Right lobe of liver (tissue), 6 donors: ENCODE data around the gene KCNIP1. TPM values are rescaled to one million over a fixed set of nuclear protein-coding genes. Genes with fewer than 3 reads are reported as not detected.

Experiments used
- ATAC-seq, 4 donors: fragments of 200-7000 bp; cut with Tn5 transposase; one replicate each; pipeline ENCODE4 v1.9.1; 2020; ENCODE audit warnings: mild to moderate bottlenecking in 4 of 4, moderate library complexity in 4 of 4
- DNase-seq, 3 donors: peaks; one replicate each; pipeline ENCODE4 v3.0.0-alpha.2; 2020
- H3K27ac ChIP-seq, 3 donors: fragments of 200-600 bp; one replicate each; pipeline ENCODE4 v1.8.0; 2022
- H3K27me3 ChIP-seq, 2 donors: fragments of 200-600 bp; one replicate each; pipeline ENCODE4 v1.8.0; 2022
- H3K36me3 ChIP-seq, 4 donors: fragments of 200-600 bp; sonication (generic) in 1 of 4; one replicate each; pipeline versions ENCODE4 v1.5.1 to v1.8.0; 2017 to 2022; ENCODE audit warnings: control low read depth in 1 of 4
- H3K4me1 ChIP-seq, 4 donors: fragments of 200-600 bp; sonication (generic) in 1 of 4; one replicate each; pipeline versions ENCODE4 v1.5.1 to v1.8.0; 2017 to 2022; ENCODE audit warnings: control low read depth in 1 of 4
- H3K4me3 ChIP-seq, 3 donors: fragments of 200-600 bp; one replicate each; pipeline ENCODE4 v1.8.0; 2022
- H3K9me3 ChIP-seq, 4 donors: fragments of 200-600 bp; sonication (generic) in 1 of 4; one replicate each; pipeline versions ENCODE4 v1.5.1 to v1.8.0; 2017 to 2022; ENCODE audit warnings: control low read depth in 1 of 4
- POLR2A ChIP-seq: fragments of 450-650 bp; IDR thresholded peaks from one replicate; pipeline ENCODE4 v1.6.1; 2017; ENCODE audit warnings: antibody characterized with exemption, mild to moderate bottlenecking
- WGBS: methylation state at CpG from one replicate; pipeline ENCODE4 v1.1.6; 2018; ENCODE audit warnings: low coverage, low lambda C conversion rate; ENCODE audit not compliant: insufficient coverage; ENCODE audit errors: missing lambda C conversion rate; 5-methylcytosine and 5-hydroxymethylcytosine counted together
- intact Hi-C, 2 donors: fragments of 100-400 bp; cut with DNase I; formaldehyde crosslinking; loops; one replicate each; pipeline versions ENCODE4 v1.11.2 to v1.14.1; 2022
- total RNA-seq, 6 experiments: library from RNA; depleted of rRNA in 2 of 6; stranded (reverse); fragments of >200 nt in 2 of 6; fragmentation: NEBNext Ultra II Directional in 3 of 6; extraction: Animal tissue kit (Norgen Biotek cat#: 25700) in 3 of 6; gene quantifications; one replicate each; pipeline versions ENCODE4 v1.1.0 to v1.2.4, GENCODE V29; 2016 to 2023
- TF ChIP-seq, protein P1 (sequence below), 4 donors: fragments of 200-600 bp in 3 of 4; fragments of 450-650 bp in 1 of 4; IDR thresholded peaks; one replicate each; pipeline versions ENCODE4 v1.5.1 to v1.8.0; 2016 to 2022; ENCODE audit warnings: antibody characterized with exemption in 4 of 4, mild to moderate bottlenecking in 2 of 4
- donor health status: DM: no; HTN: yes; CAD: no.
- donor health status: DM: no; HTN: no; CAD: no.
- donor health status: DM: no; HTN: no; CAD: no.
- donor health status: DM: no; HTN: yes; CAD: no.
- donor health status: DM: no; HTN: yes; CAD: no.

The KCNIP1 gene
- total RNA-seq, 6 experiments from 2014 or later: 0.56 TPM; not detected in 5

DNA sequence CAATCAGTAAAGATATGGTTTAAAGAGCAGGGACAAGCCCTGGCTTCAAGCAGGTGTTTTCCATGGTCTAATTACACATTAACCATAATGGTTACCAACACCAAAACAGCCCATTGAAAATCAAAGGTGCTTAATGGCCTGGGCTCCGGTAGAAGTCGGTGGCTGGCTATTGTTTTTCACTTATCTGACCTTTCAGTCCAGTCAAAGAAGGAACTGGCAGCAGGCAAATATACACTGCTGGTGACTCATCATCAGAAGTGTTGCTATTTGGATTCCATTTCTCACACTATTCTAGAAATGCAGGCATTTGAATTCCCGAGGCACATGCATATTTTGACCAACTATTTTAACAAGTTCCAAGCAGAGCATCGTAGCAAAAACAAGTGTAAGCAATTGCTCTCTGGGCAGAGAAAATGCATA, 253.4 kb downstream of the KCNIP1 start:
- 15% methylated on average over 4 of the region's 4 CpGs for WGBS
- Histone ChIP-seq H3K4me1 (no peaks in the 10 kb centered on the region), H3K9me3 (no peaks in the 10 kb centered on the region), H3K36me3 (no peaks in the 10 kb centered on the region), H3K27me3 (no peaks in the 10 kb centered on the region), H3K27ac (no peak overlapping the region), H3K4me3 (no peak overlapping the region)
- no peak for DNase-seq
- intact Hi-C loops: no loop called here
- no peak for TF ChIP-seq POLR2A
- TF ChIP-seq, protein P1, sequence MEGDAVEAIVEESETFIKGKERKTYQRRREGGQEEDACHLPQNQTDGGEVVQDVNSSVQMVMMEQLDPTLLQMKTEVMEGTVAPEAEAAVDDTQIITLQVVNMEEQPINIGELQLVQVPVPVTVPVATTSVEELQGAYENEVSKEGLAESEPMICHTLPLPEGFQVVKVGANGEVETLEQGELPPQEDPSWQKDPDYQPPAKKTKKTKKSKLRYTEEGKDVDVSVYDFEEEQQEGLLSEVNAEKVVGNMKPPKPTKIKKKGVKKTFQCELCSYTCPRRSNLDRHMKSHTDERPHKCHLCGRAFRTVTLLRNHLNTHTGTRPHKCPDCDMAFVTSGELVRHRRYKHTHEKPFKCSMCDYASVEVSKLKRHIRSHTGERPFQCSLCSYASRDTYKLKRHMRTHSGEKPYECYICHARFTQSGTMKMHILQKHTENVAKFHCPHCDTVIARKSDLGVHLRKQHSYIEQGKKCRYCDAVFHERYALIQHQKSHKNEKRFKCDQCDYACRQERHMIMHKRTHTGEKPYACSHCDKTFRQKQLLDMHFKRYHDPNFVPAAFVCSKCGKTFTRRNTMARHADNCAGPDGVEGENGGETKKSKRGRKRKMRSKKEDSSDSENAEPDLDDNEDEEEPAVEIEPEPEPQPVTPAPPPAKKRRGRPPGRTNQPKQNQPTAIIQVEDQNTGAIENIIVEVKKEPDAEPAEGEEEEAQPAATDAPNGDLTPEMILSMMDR (IDR thresholded peaks at IDR 0.05): no peak
- peak in 3 of 4 donors; percentile 27 to 90 (median 53) for ATAC-seq

DNA sequence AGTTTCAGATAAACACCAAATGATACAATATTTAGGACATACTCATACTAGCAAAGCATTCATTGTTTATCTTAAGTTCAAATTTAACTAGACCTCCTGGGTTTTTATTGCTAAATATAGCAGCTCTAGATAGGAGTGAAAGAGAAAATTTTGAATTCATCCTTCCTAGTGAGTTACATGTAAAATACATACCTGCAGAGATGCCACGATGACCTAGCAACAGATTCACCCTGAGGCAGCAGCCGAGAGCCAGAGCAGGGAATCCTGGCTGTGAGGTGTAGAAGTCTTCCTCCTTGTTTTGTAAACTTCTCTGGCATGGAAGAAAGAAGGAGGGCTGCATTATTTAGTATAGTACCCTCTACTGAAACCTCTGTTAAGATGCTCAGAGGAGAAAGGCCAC, 253.8 kb downstream of the KCNIP1 start:
- no peak for DNase-seq
- Histone ChIP-seq H3K4me1 (no peaks in the 10 kb centered on the region), H3K27ac (no peak overlapping the region), H3K9me3 (no peaks in the 10 kb centered on the region), H3K36me3 (no peaks in the 10 kb centered on the region), H3K27me3 (no peaks in the 10 kb centered on the region), H3K4me3 (no peak overlapping the region)
- ATAC-seq: no peak
- WGBS: 61% methylated on average over 2 of the region's 2 CpGs
- TF ChIP-seq, protein P1 (IDR thresholded peaks at IDR 0.05): no peak
- no peak for TF ChIP-seq POLR2A
- intact Hi-C loops: no loop called here

DNA sequence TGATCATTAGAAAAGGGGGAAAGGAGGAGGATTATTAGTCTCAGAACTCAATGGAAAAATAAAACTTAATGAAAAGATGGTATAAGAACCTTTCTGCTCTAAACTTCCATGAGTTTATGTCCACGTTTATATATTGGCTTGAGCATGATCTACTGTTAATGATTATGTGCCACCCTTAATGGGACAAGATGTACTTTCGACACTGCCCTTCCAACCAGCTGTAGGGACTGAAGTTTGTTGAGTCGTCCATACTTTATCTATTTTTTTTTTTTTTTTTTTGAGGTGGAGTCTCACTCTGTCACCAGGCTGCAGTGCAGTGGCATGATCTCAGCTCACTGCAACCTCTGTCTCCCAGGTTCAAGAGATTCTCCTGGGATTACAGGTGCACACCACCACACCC, 254.7 kb downstream of the KCNIP1 start:
- intact Hi-C loops: no loop called here
- H3K4me1 ChIP-seq: no peaks in the 10 kb centered on the region
- WGBS: 61% methylated on average over 3 of the region's 3 CpGs
- no peak for DNase-seq
- H3K27ac ChIP-seq: no peak overlapping the region
- no peak for TF ChIP-seq POLR2A
- TF ChIP-seq, protein P1 (IDR thresholded peaks at IDR 0.05): no peak
- ATAC-seq: no peak
- H3K9me3 ChIP-seq: no peaks in the 10 kb centered on the region
- no peak overlapping the region for H3K4me3 ChIP-seq
- H3K36me3 ChIP-seq: no peaks in the 10 kb centered on the region
- no peaks in the 10 kb centered on the region for H3K27me3 ChIP-seq

DNA sequence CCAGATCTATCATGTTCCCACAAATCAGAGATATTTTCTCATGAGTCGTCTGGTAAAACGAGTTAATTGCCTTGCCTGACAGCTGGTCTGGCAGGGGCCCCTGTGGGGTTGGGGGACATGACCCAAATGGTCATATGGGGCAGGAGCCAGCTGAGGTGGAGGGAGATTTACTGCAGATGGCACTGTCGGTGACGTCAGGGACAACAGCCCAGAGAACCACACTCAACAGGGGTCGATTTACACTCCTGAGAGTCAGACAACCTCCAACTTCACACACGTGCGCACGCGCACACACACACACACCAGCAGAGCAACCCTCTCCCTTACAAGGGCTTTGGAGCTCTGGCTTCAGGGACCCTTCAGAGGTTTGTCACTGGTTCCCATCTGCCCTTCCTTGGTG, 256.3 kb downstream of the KCNIP1 start:
- H3K27me3 ChIP-seq: no peaks in the 10 kb centered on the region
- WGBS: 53% methylated on average over 4 of the region's 9 CpGs
- DNase-seq (no peak), ATAC-seq (no peak)
- no peak for TF ChIP-seq POLR2A
- TF ChIP-seq, protein P1 (IDR thresholded peaks at IDR 0.05): no peak
- peak overlapping the region in 1 of 3 donors; percentile 6 for H3K27ac ChIP-seq
- no peaks in the 10 kb centered on the region for H3K9me3 ChIP-seq
- no peaks in the 10 kb centered on the region for H3K36me3 ChIP-seq
- no peaks in the 10 kb centered on the region for H3K4me1 ChIP-seq
- intact Hi-C loops: no loop called here
- H3K4me3 ChIP-seq: no peak overlapping the region
